D721Med (cell line): ENCODE results near the gene IRGC.

Source experiments
- DNase-seq: peaks from one replicate; pipeline ENCODE4 v3.0.0; 2011; ENCODE audit warnings: low spot score; ENCODE audit not compliant: insufficient read length
- FAIRE-seq: peaks from 2 replicates; lab custom pipeline; 2011; peaks lifted over from hg19 to GRCh38; lab: Jason Lieb, UNC
- CTCF ChIP-seq: IDR thresholded peaks from 2 replicates; pipeline ENCODE4 v1.5.1; 2012; ENCODE audit warnings: mild to moderate bottlenecking, control low read depth; ENCODE audit not compliant: insufficient read depth; ENCODE audit errors: missing control alignments

IRGC gene

GRCh38 chr19:43749898-43750297 lies 34.0 kb downstream of the IRGC start:
- DNase-seq, result no peak
- no peak for FAIRE-seq
- no peak for TF ChIP-seq CTCF

DNA sequence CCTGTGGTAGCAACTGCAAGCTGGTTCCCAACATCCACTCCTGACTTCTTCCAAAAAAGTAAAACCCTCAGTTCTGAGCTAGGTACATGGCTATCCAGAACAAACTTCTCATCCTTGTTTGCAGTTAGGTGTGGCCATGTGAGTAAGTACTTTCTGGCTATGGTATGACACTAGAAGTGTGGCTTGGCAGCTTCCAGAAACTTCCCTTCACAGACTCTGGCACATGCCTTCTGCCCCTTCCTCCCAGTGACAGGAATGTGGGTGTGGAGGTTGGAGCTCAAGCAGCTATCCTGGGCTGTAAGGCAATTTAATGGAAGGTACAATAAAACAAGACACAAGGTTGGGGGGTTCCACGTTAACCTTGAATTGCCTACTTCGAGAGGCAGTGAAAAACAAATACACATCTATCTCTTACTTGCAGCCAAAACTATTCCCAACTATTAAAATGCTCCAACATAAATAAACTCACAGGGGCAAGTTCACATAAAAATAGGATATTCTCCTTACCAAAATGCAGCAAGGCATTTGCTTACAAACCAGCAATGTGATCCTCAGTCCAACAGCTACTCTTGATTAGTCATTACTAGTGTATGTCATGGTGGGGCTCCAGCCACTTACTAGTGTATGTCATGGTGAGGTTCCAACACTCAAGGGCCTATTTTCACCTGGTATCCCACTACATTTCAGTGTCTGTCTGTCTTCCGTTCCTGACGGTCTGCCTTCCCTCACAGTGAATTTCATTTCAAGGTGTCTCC lies 35.8 kb downstream of the IRGC start:
- DNase-seq (no peak), FAIRE-seq (no peak)

GRCh38 chr19:43752287-43752875 lies 36.5 kb downstream of the IRGC start:
- no peak for TF ChIP-seq CTCF
- FAIRE-seq (no peak), DNase-seq (no peak)

More for the DNA sequence above, 35.8 kb downstream of the IRGC start:
- no peak for TF ChIP-seq CTCF

- DNase-seq (no peak), FAIRE-seq (no peak)
- no peak for TF ChIP-seq CTCF
Observed at GRCh38 chr19:43754253-43754502, 38.3 kb downstream of the IRGC start.

GRCh38 chr19:43754503-43755255 lies 38.8 kb downstream of the IRGC start, which contains the start of gene SMG9:
SMG9 (minus strand) TSS chr19:43754962; CDS start chr19:43750741, 4,221 bp downstream.
- FAIRE-seq, result no peak
- TF ChIP-seq CTCF, result no peak
- peak; percentile 94 for DNase-seq

DNA sequence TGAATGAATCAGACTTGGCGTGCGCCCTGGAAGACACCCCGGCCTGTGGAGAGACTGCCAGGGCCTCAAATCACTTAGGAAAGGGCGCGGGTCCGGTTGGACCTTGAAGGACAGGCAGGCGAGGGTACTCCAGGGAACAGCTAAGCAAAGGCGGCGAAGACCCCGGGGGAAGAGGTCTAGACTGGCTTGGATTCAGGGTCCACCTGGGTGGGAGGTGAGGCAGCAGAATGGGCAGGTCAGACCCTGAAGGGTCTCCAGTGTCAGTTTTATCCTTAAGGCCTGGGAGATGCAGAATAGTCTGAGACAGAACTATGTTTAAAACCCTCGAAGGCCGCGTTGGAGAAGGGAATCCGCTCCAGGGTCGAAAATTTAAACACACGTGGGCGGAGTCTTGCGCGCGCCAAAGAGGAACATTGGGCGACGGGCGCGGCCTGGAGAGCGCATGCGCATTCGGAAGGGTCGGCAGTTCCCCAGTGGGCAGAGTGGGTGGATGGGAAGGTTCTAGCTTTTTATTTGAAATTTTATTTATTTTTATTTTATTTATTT lies 39.5 kb downstream of the IRGC start:
- DNase-seq (no peak), FAIRE-seq (no peak)
- no peak for TF ChIP-seq CTCF
